Peyer's patch (tissue), 4 donors: ENCODE data around the gene ZNF823.

ENCODE experiments used
- POLR2A ChIP-seq, 2 donors: fragments of 450-650 bp; IDR thresholded peaks; one replicate each; pipeline ENCODE4 v1.5.1; 2017; ENCODE audit warnings: antibody characterized with exemption in 2 of 2, mild to moderate bottlenecking in 2 of 2, moderate library complexity in 2 of 2
- TF ChIP-seq, protein P1 (sequence below), 6 experiments: fragments of 450-650 bp in 4 of 6; fragments of 200-600 bp in 2 of 6; sonication (generic) in 1 of 6; IDR thresholded peaks; one replicate each; pipeline ENCODE4 v1.5.1; 2017 to 2019; ENCODE audit warnings: antibody characterized with exemption in 6 of 6, mild to moderate bottlenecking in 3 of 6, moderate library complexity in 1 of 6

- TF ChIP-seq, protein P1, sequence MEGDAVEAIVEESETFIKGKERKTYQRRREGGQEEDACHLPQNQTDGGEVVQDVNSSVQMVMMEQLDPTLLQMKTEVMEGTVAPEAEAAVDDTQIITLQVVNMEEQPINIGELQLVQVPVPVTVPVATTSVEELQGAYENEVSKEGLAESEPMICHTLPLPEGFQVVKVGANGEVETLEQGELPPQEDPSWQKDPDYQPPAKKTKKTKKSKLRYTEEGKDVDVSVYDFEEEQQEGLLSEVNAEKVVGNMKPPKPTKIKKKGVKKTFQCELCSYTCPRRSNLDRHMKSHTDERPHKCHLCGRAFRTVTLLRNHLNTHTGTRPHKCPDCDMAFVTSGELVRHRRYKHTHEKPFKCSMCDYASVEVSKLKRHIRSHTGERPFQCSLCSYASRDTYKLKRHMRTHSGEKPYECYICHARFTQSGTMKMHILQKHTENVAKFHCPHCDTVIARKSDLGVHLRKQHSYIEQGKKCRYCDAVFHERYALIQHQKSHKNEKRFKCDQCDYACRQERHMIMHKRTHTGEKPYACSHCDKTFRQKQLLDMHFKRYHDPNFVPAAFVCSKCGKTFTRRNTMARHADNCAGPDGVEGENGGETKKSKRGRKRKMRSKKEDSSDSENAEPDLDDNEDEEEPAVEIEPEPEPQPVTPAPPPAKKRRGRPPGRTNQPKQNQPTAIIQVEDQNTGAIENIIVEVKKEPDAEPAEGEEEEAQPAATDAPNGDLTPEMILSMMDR (IDR thresholded peaks at IDR 0.05): no peak
- no peak for TF ChIP-seq POLR2A (IDR thresholded peaks at IDR 0.05)
Observed at GRCh38 chr19:11721681-11722080, 17.1 kb downstream of the ZNF823 start.
